Activated CD4-positive, alpha-beta T cell treated with anti-CD3 and anti-CD28 coated beads, Interleukin-2, amount 10 ng/mL, durations not matched to agents 7 days and 5 days (primary cell): ENCODE results near the gene ADO. TPM values are rescaled to one million over a fixed set of nuclear protein-coding genes. Genes with fewer than 3 reads are reported as not detected.
"Not testable (repeated sequence)": the region's sequence is repeated elsewhere in the genome, so short reads cannot be mapped to it uniquely, and the experiment has no call there.

ENCODE experiments used
- CTCF ChIA-PET: fragments of 350-600 bp; sonication (Branson Sonifier 250); formaldehyde crosslinking; loops from one replicate; lab custom pipeline; 2021; ENCODE audit warnings: antibody characterized with exemption; lab: Charles Lee
- POLR2A ChIA-PET: fragments of 350-600 bp; sonication (Branson Sonifier 250); formaldehyde crosslinking; loops from one replicate; lab custom pipeline; 2021; ENCODE audit warnings: antibody characterized with exemption; lab: Charles Lee
- DNase-seq: peaks from one replicate; pipeline ENCODE4 v3.0.0-alpha.2; 2020
- H3K27ac Mint-ChIP-seq: one replicate; pipeline ENCODE4 v1.8.0; 2021; ENCODE audit warnings: mild to moderate bottlenecking, moderate library complexity, mixed read lengths
- H3K27me3 Mint-ChIP-seq: one replicate; pipeline ENCODE4 v1.8.0; 2021; ENCODE audit warnings: mixed read lengths
- H3K36me3 Mint-ChIP-seq: one replicate; pipeline ENCODE4 v1.8.0; 2021; ENCODE audit warnings: low read depth, mixed read lengths
- H3K4me1 Mint-ChIP-seq: one replicate; pipeline ENCODE4 v1.8.0; 2021; ENCODE audit warnings: mixed read lengths
- H3K4me3 Mint-ChIP-seq: one replicate; pipeline ENCODE4 v1.8.0; 2021; ENCODE audit warnings: mild to moderate bottlenecking, moderate library complexity, mixed read lengths
- H3K9me3 Mint-ChIP-seq: one replicate; pipeline ENCODE4 v1.8.0; 2021; ENCODE audit warnings: mixed read lengths
- total RNA-seq, 2 experiments: library from RNA; stranded (reverse); gene quantifications; one replicate each; pipeline ENCODE4 v1.2.3, GENCODE V29; 2021

Gene ADO
- total RNA-seq, 2 experiments from 2014 or later = 18.2 to 19.7 TPM

GRCh38 chr10:62772186-62772974, 32.1 kb upstream of the ADO start:
- Mint-ChIP-seq H3K4me1 (no peaks in the 10 kb centered on the region), H3K27me3 (peaks cover 8% of the 10 kb centered on the region), H3K36me3 (no peaks in the 10 kb centered on the region), H3K27ac (no peak overlapping the region), H3K9me3 (peaks cover 2% of the 10 kb centered on the region), H3K4me3 (no peak overlapping the region)
- ChIA-PET CTCF (interaction anchor here (0.9 to 1.7 kb wide), 2 partner anchors 12 to 32 kb away, joined by 3 read pairs; no protein-coding TSS in a partner anchor), POLR2A (no interaction called here)
- DNase-seq = no peak

GRCh38 chr10:62778125-62778524, 26.4 kb upstream of the ADO start:
- peaks cover 2% of the 10 kb centered on the region for H3K36me3 Mint-ChIP-seq
- peaks cover 11% of the 10 kb centered on the region for H3K4me1 Mint-ChIP-seq
- H3K4me3 Mint-ChIP-seq = no peak overlapping the region
- no peak for DNase-seq
- peaks cover 22% of the 10 kb centered on the region for H3K27me3 Mint-ChIP-seq
- CTCF ChIA-PET = no interaction called here
- H3K27ac Mint-ChIP-seq = no peak overlapping the region
- POLR2A ChIA-PET = no interaction called here
- H3K9me3 Mint-ChIP-seq = peaks cover 2% of the 10 kb centered on the region

GRCh38 chr10:62779487-62780248, 24.9 kb upstream of the ADO start:
- ChIA-PET CTCF (interaction anchor here (0.7 to 1.8 kb wide), 7 partner anchors 10 to 1087 kb away, joined by 3 to 4 read pairs (median 3); no protein-coding TSS in a partner anchor), POLR2A (interaction anchor here (0.8 kb wide), 1 partner anchor 10 kb away, joined by 3 read pairs; no protein-coding TSS in a partner anchor)
- Mint-ChIP-seq H3K36me3 (peaks cover 8% of the 10 kb centered on the region), H3K4me3 (no peak overlapping the region), H3K27ac (no peak overlapping the region), H3K4me1 (peaks cover 11% of the 10 kb centered on the region), H3K27me3 (peaks cover 28% of the 10 kb centered on the region), H3K9me3 (peaks cover 15% of the 10 kb centered on the region)
- DNase-seq = peak; percentile 50

GRCh38 chr10:62784537-62784936, 20.0 kb upstream of the ADO start:
- H3K27ac Mint-ChIP-seq, DNase-seq, H3K4me1 Mint-ChIP-seq, POLR2A ChIA-PET, H3K4me3 Mint-ChIP-seq: not testable (repeated sequence)
- CTCF ChIA-PET = interaction anchor here (0.7 kb wide), 1 partner anchor 177 kb away, joined by 4 read pairs; no protein-coding TSS in a partner anchor
- peaks cover 16% of the 10 kb centered on the region for H3K36me3 Mint-ChIP-seq
- peaks cover 23% of the 10 kb centered on the region for H3K9me3 Mint-ChIP-seq
- peaks cover 44% of the 10 kb centered on the region for H3K27me3 Mint-ChIP-seq

GRCh38 chr10:62788285-62788684, 16.2 kb upstream of the ADO start:
- DNase-seq, H3K4me3 Mint-ChIP-seq, POLR2A ChIA-PET, H3K27ac Mint-ChIP-seq, H3K4me1 Mint-ChIP-seq: not testable (repeated sequence)
- H3K27me3 Mint-ChIP-seq = peaks cover 41% of the 10 kb centered on the region
- CTCF ChIA-PET = interaction anchor here (0.6 kb wide), 1 partner anchor 295 kb away, joined by 4 read pairs; no protein-coding TSS in a partner anchor
- H3K9me3 Mint-ChIP-seq = peaks cover 23% of the 10 kb centered on the region
- H3K36me3 Mint-ChIP-seq = peaks cover 13% of the 10 kb centered on the region

- POLR2A ChIA-PET = interaction anchor here (0.7 kb wide), 1 partner anchor 10 kb away, joined by 3 read pairs; no protein-coding TSS in a partner anchor
- H3K27ac Mint-ChIP-seq = no peak overlapping the region
- no peaks in the 10 kb centered on the region for H3K4me1 Mint-ChIP-seq
- no peak for DNase-seq
- CTCF ChIA-PET = no interaction called here
- H3K9me3 Mint-ChIP-seq = peaks cover 17% of the 10 kb centered on the region
- H3K4me3 Mint-ChIP-seq = no peak overlapping the region
- peaks cover 40% of the 10 kb centered on the region for H3K27me3 Mint-ChIP-seq
- H3K36me3 Mint-ChIP-seq = peaks cover 11% of the 10 kb centered on the region
Observed at GRCh38 chr10:62788861-62789467, 15.6 kb upstream of the ADO start.

- H3K4me3 Mint-ChIP-seq = no peak overlapping the region
- CTCF ChIA-PET = no interaction called here
- no peak for DNase-seq
- peaks cover 3% of the 10 kb centered on the region for H3K36me3 Mint-ChIP-seq
- H3K27me3 Mint-ChIP-seq = peaks cover 41% of the 10 kb centered on the region
- no peak overlapping the region for H3K27ac Mint-ChIP-seq
- POLR2A ChIA-PET = interaction anchor here (0.7 kb wide), 1 partner anchor 11 kb away, joined by 3 read pairs; no protein-coding TSS in a partner anchor
- H3K9me3 Mint-ChIP-seq = peaks cover 6% of the 10 kb centered on the region
- no peaks in the 10 kb centered on the region for H3K4me1 Mint-ChIP-seq
Observed at GRCh38 chr10:62790019-62790555, 14.4 kb upstream of the ADO start.

GRCh38 chr10:62790571-62790970, 13.9 kb upstream of the ADO start:
- peaks cover 2% of the 10 kb centered on the region for H3K9me3 Mint-ChIP-seq
- H3K36me3 Mint-ChIP-seq = no peaks in the 10 kb centered on the region
- CTCF ChIA-PET = no interaction called here
- DNase-seq = no peak
- POLR2A ChIA-PET = no interaction called here
- H3K4me1 Mint-ChIP-seq = no peaks in the 10 kb centered on the region
- no peak overlapping the region for H3K27ac Mint-ChIP-seq
- H3K4me3 Mint-ChIP-seq = no peak overlapping the region
- H3K27me3 Mint-ChIP-seq = peaks cover 39% of the 10 kb centered on the region

- no peaks in the 10 kb centered on the region for H3K36me3 Mint-ChIP-seq
- H3K27ac Mint-ChIP-seq = no peak overlapping the region
- no peak overlapping the region for H3K4me3 Mint-ChIP-seq
- peaks cover 2% of the 10 kb centered on the region for H3K9me3 Mint-ChIP-seq
- ChIA-PET POLR2A (no interaction called here), CTCF (interaction anchor here (0.7 kb wide), 1 partner anchor 182 kb away, joined by 3 read pairs; no protein-coding TSS in a partner anchor)
- H3K27me3 Mint-ChIP-seq = peaks cover 42% of the 10 kb centered on the region
- DNase-seq = no peak
- H3K4me1 Mint-ChIP-seq = no peaks in the 10 kb centered on the region
Observed at GRCh38 chr10:62792261-62792660, 12.3 kb upstream of the ADO start.

GRCh38 chr10:62794306-62794705, 10.2 kb upstream of the ADO start:
- POLR2A ChIA-PET = no interaction called here
- H3K27ac Mint-ChIP-seq = no peak overlapping the region
- H3K27me3 Mint-ChIP-seq = peaks cover 55% of the 10 kb centered on the region
- H3K36me3 Mint-ChIP-seq = no peaks in the 10 kb centered on the region
- CTCF ChIA-PET = no interaction called here
- no peak overlapping the region for H3K4me3 Mint-ChIP-seq
- no peak for DNase-seq
- H3K9me3 Mint-ChIP-seq = no peaks in the 10 kb centered on the region
- no peaks in the 10 kb centered on the region for H3K4me1 Mint-ChIP-seq

- DNase-seq = no peak
- Mint-ChIP-seq H3K4me3 (no peak overlapping the region), H3K27ac (no peak overlapping the region), H3K9me3 (no peaks in the 10 kb centered on the region), H3K27me3 (peaks cover 55% of the 10 kb centered on the region), H3K36me3 (no peaks in the 10 kb centered on the region), H3K4me1 (no peaks in the 10 kb centered on the region)
- ChIA-PET POLR2A (no interaction called here), CTCF (interaction anchor here (1.1 kb wide), 1 partner anchor 12 kb away, joined by 6 read pairs; no protein-coding TSS in a partner anchor)
Observed at GRCh38 chr10:62795100-62795499, 9.4 kb upstream of the ADO start.

GRCh38 chr10:62795762-62796161, 8.8 kb upstream of the ADO start:
- ChIA-PET CTCF (interaction anchor here (1.1 to 1.3 kb wide), 2 partner anchors 13 to 16 kb away, joined by 4 to 6 read pairs; no protein-coding TSS in a partner anchor), POLR2A (no interaction called here)
- Mint-ChIP-seq H3K36me3 (no peaks in the 10 kb centered on the region), H3K27me3 (peaks cover 61% of the 10 kb centered on the region), H3K27ac (no peak overlapping the region), H3K9me3 (no peaks in the 10 kb centered on the region), H3K4me3 (no peak overlapping the region), H3K4me1 (no peaks in the 10 kb centered on the region)
- DNase-seq = no peak
